MCF 10A (cell line): ENCODE results near the gene ABRACL. TPM values are rescaled to one million over a fixed set of nuclear protein-coding genes. Genes with fewer than 3 reads are reported as not detected.

Source experiments
- BruUV-seq: library from RNA; stranded (reverse); fragments of 400-500 nt; replicated peaks from 2 replicates; lab custom pipeline; 2021; lab: Mats Ljungman, UMichigan
- CTCF ChIA-PET: fragments of 300-600 bp; sonication (Branson Sonifier 250); formaldehyde crosslinking; extraction: SDS; loops from one replicate; lab custom pipeline; 2021; ENCODE audit warnings: antibody characterized with exemption, inconsistent platforms; lab: Yijun Ruan, JAX
- POLR2A ChIA-PET: fragments of 300-600, 350-650 bp; sonication (Branson Sonifier 250); formaldehyde crosslinking; extraction: SDS; loops from one replicate; lab custom pipeline; 2020; ENCODE audit warnings: antibody characterized with exemption, inconsistent platforms; lab: Yijun Ruan, JAX
- DNase-seq: peaks from one replicate; pipeline ENCODE4 v3.0.0-alpha.2; 2018; ENCODE audit not compliant: unreplicated experiment
- H3K27ac Mint-ChIP-seq: one replicate; pipeline ENCODE4 v1.8.0; 2022; ENCODE audit warnings: mild to moderate bottlenecking, low read depth, mixed read lengths; ENCODE audit not compliant: unreplicated experiment
- H3K27me3 Mint-ChIP-seq: one replicate; pipeline ENCODE4 v1.8.0; 2022; ENCODE audit warnings: mixed read lengths; ENCODE audit not compliant: insufficient read depth, unreplicated experiment
- H3K36me3 Mint-ChIP-seq: one replicate; pipeline ENCODE4 v1.8.0; 2022; ENCODE audit warnings: mild to moderate bottlenecking, moderate library complexity, mixed read lengths; ENCODE audit not compliant: insufficient read depth, unreplicated experiment
- H3K4me1 Mint-ChIP-seq: one replicate; pipeline ENCODE4 v1.8.0; 2022; ENCODE audit warnings: mixed read lengths; ENCODE audit not compliant: insufficient read depth, unreplicated experiment
- H3K4me3 Mint-ChIP-seq: one replicate; pipeline ENCODE4 v1.8.0; 2022; ENCODE audit warnings: mild to moderate bottlenecking, moderate library complexity, mixed read lengths; ENCODE audit not compliant: unreplicated experiment
- H3K9me3 Mint-ChIP-seq: one replicate; pipeline ENCODE4 v1.8.0; 2022; ENCODE audit warnings: mixed read lengths; ENCODE audit not compliant: unreplicated experiment
- intact Hi-C: fragments of 100-400 bp; cut with micrococcal nuclease; formaldehyde crosslinking; loops from 2 replicates; pipeline ENCODE4 v1.14.1; 2022
- total RNA-seq: library from RNA; stranded (reverse); gene quantifications from 2 replicates; pipeline ENCODE4 v1.2.3, GENCODE V29; 2022
- TF ChIP-seq, protein P1 (sequence below): fragments of 200-600 bp; IDR thresholded peaks from one replicate; pipeline ENCODE4 v1.8.0; 2022; ENCODE audit warnings: antibody characterized with exemption, mild to moderate bottlenecking; ENCODE audit not compliant: unreplicated experiment

Gene ABRACL
- total RNA-seq, 1 experiment from 2014 or later: 24.0 TPM

DNA sequence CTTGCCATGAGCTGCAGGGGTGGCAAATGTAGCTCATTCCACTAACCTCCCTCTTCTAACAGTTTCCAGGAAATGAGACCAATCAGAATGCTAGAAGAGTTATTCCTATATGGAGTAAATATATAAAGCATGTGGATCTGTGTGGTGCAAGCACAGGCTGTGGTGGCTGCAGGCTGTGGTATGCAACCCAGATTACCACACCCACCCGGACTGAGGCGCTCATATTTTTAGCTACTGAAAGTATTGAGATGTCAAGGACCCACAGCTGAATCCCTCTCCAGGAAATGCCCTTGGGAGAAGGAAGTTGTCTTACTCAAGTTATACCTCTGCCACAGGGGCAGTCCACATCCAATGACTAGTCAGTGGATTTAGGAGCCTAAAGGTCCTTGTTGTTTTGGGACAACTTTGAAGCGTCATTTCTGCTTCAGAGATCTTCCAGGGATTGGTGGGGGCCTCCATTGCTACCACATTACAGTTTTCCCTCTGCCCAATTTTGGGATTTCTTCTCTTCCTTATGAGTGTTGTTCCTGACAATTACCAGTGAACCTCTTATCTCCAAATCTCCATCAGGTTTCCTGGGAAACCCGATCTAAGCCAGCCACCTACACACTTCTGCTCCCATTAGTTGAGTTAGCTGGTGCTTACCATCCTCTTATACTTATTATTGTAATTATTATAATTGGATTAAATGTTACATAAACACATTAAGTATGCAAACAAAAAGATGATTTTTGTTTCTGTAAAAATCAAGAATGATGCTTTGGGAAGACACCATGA, 28.4 kb upstream of the ABRACL start:
- TF ChIP-seq, protein P1, sequence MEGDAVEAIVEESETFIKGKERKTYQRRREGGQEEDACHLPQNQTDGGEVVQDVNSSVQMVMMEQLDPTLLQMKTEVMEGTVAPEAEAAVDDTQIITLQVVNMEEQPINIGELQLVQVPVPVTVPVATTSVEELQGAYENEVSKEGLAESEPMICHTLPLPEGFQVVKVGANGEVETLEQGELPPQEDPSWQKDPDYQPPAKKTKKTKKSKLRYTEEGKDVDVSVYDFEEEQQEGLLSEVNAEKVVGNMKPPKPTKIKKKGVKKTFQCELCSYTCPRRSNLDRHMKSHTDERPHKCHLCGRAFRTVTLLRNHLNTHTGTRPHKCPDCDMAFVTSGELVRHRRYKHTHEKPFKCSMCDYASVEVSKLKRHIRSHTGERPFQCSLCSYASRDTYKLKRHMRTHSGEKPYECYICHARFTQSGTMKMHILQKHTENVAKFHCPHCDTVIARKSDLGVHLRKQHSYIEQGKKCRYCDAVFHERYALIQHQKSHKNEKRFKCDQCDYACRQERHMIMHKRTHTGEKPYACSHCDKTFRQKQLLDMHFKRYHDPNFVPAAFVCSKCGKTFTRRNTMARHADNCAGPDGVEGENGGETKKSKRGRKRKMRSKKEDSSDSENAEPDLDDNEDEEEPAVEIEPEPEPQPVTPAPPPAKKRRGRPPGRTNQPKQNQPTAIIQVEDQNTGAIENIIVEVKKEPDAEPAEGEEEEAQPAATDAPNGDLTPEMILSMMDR: no peak
- H3K27ac Mint-ChIP-seq: no peak overlapping the region
- no peaks in the 10 kb centered on the region for H3K9me3 Mint-ChIP-seq
- no peaks in the 10 kb centered on the region for H3K36me3 Mint-ChIP-seq
- H3K4me1 Mint-ChIP-seq: peaks cover 5% of the 10 kb centered on the region
- no peak overlapping the region for H3K4me3 Mint-ChIP-seq
- ChIA-PET POLR2A (interaction anchor here (0.6 kb wide), 1 partner anchor 111 kb away, joined by 5 read pairs; no protein-coding TSS in a partner anchor), CTCF (interaction anchor here (0.7 kb wide), 1 partner anchor 10 kb away, joined by 5 read pairs; no protein-coding TSS in a partner anchor)
- BruUV-seq: no TSS peak
- no peaks in the 10 kb centered on the region for H3K27me3 Mint-ChIP-seq
- intact Hi-C loops: no loop called here
- DNase-seq: peak; percentile 9

DNA sequence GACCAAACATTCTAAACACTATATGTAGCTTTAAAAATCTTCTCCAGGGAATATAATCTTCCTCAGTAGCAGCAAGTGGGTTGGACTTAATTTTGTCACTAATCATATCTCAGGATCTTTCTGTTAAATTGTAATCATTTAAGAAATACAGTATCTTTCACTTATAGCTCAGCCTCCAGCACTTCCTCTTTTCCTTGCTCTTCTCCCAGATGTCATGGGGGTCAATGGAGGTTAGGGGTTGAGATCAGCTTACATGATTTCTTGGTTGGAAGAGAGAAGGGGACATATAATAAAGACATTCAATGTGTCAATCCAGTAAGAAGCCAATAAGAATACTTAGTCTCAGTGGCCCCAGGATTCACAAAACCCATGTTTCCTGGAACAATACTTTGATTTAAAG, 24.8 kb upstream of the ABRACL start:
- no TSS peak for BruUV-seq
- no peaks in the 10 kb centered on the region for H3K4me1 Mint-ChIP-seq
- intact Hi-C loops: no loop called here
- CTCF ChIA-PET: interaction anchor here (0.8 kb wide), 1 partner anchor 25 kb away, joined by 3 read pairs; no protein-coding TSS in a partner anchor
- H3K27me3 Mint-ChIP-seq: no peaks in the 10 kb centered on the region
- H3K4me3 Mint-ChIP-seq: no peak overlapping the region
- H3K36me3 Mint-ChIP-seq: no peaks in the 10 kb centered on the region
- no peak for DNase-seq
- H3K9me3 Mint-ChIP-seq: no peaks in the 10 kb centered on the region
- no peak overlapping the region for H3K27ac Mint-ChIP-seq
- POLR2A ChIA-PET: no interaction called here
- TF ChIP-seq, protein P1: no peak

DNA sequence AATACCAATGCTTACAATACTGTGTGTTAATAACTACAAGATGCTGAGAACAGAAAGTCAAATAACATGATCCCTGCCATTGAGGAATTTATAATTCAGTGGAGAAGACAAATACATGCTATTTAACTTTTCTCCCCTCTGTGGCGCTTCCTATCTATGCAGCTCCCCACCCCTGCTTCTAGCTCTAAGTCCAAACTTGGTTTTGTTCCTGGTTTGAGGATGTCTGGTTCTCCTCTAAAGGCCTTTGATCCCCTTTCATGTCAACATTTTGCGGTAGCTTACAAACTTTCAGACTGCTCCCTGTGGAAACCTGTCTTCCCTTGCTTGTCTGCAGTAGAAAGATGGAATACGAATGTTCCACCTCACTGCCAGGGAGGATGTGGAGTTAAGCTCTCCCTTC, 22.1 kb upstream of the ABRACL start:
- no peaks in the 10 kb centered on the region for H3K9me3 Mint-ChIP-seq
- no peaks in the 10 kb centered on the region for H3K4me1 Mint-ChIP-seq
- no peak overlapping the region for H3K27ac Mint-ChIP-seq
- BruUV-seq: no TSS peak
- ChIA-PET CTCF (interaction anchor here (0.8 to 1.3 kb wide), 2 partner anchors 17 to 213 kb away, joined by 3 to 4 read pairs; no protein-coding TSS in a partner anchor), POLR2A (no interaction called here)
- H3K27me3 Mint-ChIP-seq: no peaks in the 10 kb centered on the region
- intact Hi-C loops: no loop called here
- H3K4me3 Mint-ChIP-seq: no peak overlapping the region
- TF ChIP-seq, protein P1: no peak
- H3K36me3 Mint-ChIP-seq: no peaks in the 10 kb centered on the region
- DNase-seq: no peak

DNA sequence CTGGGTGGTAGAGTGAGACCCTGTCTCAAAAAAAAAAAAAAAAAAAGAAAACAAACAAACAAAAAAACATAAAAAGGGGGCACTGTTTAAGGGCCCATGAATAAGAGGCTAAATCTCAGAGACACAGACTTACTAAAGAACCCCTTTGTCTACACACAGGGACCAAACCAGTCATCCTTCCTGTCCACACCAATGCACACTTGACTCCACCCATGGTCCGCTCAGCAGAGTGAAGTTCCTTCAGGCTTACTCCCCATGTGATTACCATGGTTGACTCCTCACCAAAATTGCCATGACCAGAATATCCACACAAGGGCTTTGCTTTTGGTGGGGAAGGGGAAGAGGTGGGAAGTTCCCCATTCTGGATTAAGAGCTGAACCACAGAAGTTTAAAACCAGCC, 21.1 kb upstream of the ABRACL start:
- Mint-ChIP-seq H3K27me3 (no peaks in the 10 kb centered on the region), H3K4me1 (no peaks in the 10 kb centered on the region), H3K4me3 (no peak overlapping the region), H3K27ac (no peak overlapping the region), H3K9me3 (no peaks in the 10 kb centered on the region), H3K36me3 (no peaks in the 10 kb centered on the region)
- CTCF ChIA-PET: no interaction called here
- no TSS peak for BruUV-seq
- POLR2A ChIA-PET: no interaction called here
- TF ChIP-seq, protein P1: no peak
- DNase-seq: no peak
- intact Hi-C loops: no loop called here
